NB4 (cell line): ENCODE measurements around the gene ZNF318.
"Not testable (repeated sequence)": the region's sequence is repeated elsewhere in the genome, so short reads cannot be mapped to it uniquely, and the experiment has no call there.

Experiments used
- DNase-seq: peaks from one replicate; pipeline ENCODE4 v3.0.0; 2010; ENCODE audit warnings: low read depth
- H3K4me3 ChIP-seq: one replicate; pipeline ENCODE4 v1.5.1; 2011; ENCODE audit warnings: mild to moderate bottlenecking, low read depth, low read length, moderate library complexity
- CTCF ChIP-seq: IDR thresholded peaks from one replicate; pipeline ENCODE4 v1.5.1; 2012; ENCODE audit warnings: low read depth, low read length
- MAX ChIP-seq: IDR thresholded peaks from 2 replicates; pipeline ENCODE4 v1.6.1; 2011; ENCODE audit warnings: low read depth, low read length
- MYC ChIP-seq: IDR thresholded peaks from 2 replicates; pipeline ENCODE4 v1.6.1; 2011; ENCODE audit warnings: low read depth, low read length
- POLR2A ChIP-seq: IDR thresholded peaks from 2 replicates; pipeline ENCODE4 v1.6.1; 2011; ENCODE audit warnings: mild to moderate bottlenecking; ENCODE audit not compliant: insufficient read length; ENCODE audit errors: extremely low read depth

Gene ZNF318

GRCh38 chr6:43367245-43367984, 2.0 kb downstream of the ZNF318 start:
- no peak overlapping the region for H3K4me3 ChIP-seq
- DNase-seq = peak; percentile 60
- TF ChIP-seq POLR2A (no peak), MAX (no peak), MYC (no peak), CTCF (no peak)

- DNase-seq = no peak
- no peak for TF ChIP-seq MYC
- TF ChIP-seq CTCF = no peak
- TF ChIP-seq POLR2A = no peak
- TF ChIP-seq MAX = no peak
These were observed 8.2 kb downstream of the ZNF318 start for GRCh38 chr6:43361269-43361668.

GRCh38 chr6:43359831-43360230, 9.6 kb downstream of the ZNF318 start:
- DNase-seq = no peak
- H3K4me3 ChIP-seq = no peak overlapping the region
- TF ChIP-seq MAX (no peak), POLR2A (no peak)

More at GRCh38 chr6:43361269-43361668, 8.2 kb downstream of the ZNF318 start:
- no peak overlapping the region for H3K4me3 ChIP-seq

GRCh38 chr6:43359381-43359780, 10.1 kb downstream of the ZNF318 start:
- no peak for DNase-seq
- no peak overlapping the region for H3K4me3 ChIP-seq
- TF ChIP-seq MYC = no peak
- no peak for TF ChIP-seq CTCF
- no peak for TF ChIP-seq POLR2A
- no peak for TF ChIP-seq MAX

GRCh38 chr6:43355862-43356590, 13.4 kb downstream of the ZNF318 start:
- H3K4me3 ChIP-seq = no peak overlapping the region
- no peak for TF ChIP-seq POLR2A
- TF ChIP-seq CTCF = peak; percentile 43
- TF ChIP-seq MYC = no peak
- no peak for TF ChIP-seq MAX
- peak; percentile 46 for DNase-seq

GRCh38 chr6:43351951-43352350, 17.5 kb downstream of the ZNF318 start:
- not testable (repeated sequence) for H3K4me3 ChIP-seq, DNase-seq
